Activated CD4-positive, alpha-beta T cell treated with anti-CD3 and anti-CD28 coated beads for 4 hours (primary cell): ENCODE results near the gene CCDC88B.

Source experiments
- DNase-seq, 2 donors: peaks; one replicate each; pipeline ENCODE4 v3.0.0-alpha.2; 2020

CCDC88B gene

DNA sequence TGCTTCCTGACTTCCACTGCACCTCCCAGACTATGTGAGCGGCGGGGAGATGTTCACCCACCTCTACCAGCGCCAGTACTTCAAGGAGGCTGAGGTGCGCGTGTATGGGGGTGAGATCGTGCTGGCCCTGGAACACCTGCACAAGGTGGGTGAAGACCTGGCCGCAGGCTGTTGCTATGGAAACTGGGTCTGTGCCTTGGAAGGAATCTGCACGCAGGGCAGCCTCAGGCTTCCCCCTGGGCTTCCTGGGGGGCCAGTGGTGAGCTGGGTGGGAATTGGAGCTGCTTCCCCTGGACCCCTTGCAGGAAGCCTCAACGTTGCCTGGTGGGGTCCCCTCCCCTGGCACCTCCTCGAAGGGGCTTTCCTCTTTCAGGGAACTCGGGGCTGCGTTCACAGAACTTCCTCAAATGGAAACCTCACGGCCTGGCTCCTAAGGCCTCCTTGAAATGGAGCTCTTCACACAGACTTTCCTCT is 20.5 kb downstream of the CCDC88B start:
- no peak for DNase-seq

DNA sequence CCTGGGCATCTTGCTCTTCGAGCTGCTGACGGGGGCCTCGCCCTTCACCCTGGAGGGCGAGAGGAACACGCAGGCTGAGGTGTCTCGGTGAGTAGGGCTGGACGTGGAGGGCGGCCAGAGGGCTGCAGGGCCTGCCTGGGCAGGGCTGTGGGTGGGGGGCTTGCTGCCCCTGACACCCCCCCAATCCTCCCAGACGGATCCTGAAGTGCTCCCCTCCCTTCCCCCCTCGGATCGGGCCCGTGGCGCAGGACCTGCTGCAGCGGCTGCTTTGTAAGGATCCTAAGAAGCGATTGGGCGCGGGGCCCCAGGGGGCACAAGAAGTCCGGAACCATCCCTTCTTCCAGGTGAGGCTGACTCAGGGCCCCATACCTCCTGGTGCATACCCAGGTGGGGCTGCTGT is 21.7 kb downstream of the CCDC88B start:
- no peak for DNase-seq

DNA sequence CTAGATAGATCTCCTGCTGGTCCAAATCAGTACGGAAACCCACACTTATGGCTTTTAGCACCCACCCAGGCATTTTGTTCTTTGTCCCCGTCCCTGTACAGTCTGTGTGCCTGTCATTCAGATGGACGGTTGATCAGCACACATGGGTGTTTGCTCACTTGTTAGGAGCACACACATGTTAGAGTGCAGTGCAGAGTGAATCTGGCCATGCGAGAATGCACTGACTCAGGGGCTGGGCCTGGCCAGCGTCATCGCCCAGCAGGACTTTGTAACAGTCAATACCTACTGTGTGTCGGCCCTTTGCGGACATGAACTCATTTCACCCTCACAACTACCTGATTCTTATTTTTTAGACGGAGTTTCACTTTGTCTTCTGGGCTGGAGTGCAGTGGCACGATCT is 22.3 kb downstream of the CCDC88B start:
- no peak for DNase-seq

DNA sequence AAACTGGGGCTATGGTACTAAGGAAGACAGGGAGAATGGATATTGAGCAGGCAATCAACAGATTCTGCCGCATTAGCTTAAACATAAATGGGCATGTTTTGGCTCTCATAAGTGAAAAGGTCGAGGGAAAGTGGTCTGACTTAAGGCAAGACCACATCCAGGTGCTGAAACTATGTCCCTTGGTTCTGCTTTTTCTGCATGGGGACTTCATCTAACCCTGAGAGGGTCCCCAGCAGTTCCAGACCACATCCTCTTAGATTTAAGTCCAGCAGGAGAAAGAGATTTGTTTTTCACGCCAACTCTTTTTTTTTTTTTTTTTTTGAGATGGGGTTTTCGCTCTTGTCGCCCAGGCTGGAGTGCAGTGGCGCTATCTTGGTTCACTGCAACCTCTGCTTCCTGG is 24.4 kb downstream of the CCDC88B start:
- DNase-seq: no peak

DNA sequence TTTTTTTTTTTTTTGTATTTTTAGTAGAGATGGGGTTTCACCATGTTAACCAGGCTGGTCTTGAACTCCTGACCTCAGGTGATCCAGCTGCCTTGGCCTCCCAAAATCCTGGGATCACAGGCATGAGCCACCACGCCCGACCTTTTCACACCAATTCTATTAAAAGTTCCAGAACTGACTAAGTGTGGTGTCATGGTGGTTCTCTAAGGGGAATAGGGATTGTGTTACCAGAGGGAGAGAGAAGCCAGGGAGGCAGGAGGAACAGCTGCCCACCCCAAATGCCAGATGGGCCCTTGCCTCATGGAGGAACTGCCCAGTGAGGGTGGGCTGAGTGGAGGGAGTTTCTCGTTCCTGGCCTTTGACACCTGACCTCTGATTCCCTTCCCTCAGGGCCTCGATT is 24.9 kb downstream of the CCDC88B start:
- DNase-seq: no peak

DNA sequence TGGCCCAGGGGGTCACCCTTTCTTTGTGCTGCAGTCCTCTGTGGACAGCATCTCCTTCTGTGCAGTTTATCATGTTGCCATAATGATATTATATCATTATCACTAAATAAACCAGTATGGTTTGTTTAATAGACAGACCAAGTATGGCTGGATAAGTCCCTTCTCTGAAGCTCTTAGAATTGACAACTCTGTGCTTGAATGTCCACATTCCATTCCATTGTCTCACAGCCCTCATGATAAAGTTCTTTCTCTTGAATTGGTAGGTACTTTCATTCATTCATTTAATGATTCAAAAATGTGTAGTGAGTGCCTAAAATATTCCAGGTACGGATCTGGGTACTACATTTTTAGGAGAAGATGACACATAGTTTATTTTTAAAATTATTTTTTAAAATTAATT is 26.7 kb downstream of the CCDC88B start:
- no peak for DNase-seq

DNA sequence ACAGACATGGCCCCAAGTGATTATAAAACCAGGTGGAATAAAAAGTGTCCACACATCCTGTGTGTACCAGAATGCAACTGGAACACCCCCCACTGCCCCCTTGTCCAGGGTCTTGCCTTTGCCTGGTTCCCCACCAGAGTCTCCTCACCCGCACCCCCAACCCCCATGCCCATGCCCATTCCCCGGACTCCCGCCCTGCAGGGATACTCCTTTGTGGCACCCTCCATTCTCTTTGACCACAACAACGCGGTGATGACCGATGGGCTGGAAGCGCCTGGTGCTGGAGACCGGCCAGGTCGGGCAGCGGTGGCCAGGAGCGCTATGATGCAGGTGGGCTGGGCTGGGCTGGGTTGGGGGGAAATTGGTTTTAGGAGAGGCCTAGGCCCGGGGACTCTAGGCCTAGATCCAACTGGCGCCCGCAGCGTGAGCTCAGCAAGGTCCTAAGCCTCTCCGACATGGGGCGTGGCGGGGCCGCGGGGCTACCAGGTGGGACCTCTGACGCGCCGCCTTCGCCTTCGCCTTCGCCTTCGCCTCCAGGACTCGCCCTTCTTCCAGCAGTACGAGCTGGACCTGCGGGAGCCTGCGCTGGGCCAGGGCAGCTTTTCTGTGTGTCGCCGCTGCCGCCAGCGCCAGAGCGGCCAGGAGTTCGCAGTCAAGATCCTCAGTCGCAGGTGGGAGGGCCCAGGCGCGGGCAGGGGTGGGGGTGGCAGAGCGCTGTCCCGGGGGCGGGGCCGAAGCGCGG is 28.1 kb downstream of the CCDC88B start:
- DNase-seq: no peak

DNA sequence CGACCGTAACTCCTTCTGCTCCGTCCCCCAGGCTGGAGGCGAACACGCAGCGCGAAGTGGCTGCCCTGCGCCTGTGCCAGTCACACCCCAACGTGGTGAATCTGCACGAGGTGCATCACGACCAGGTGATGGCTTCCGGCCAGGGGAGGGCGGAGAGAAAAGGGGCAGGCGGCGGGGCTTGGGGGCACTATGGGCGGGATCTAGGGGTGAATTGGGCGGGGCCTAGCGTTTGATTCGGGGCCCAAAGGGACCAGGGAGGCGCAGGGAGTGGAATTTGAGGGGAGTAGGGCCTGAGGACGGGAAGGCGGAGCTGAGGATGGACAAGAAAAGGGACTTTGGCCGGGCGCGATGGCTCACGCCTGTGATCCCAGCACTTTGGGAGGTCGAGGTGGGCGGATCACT is 28.7 kb downstream of the CCDC88B start:
- no peak for DNase-seq

DNA sequence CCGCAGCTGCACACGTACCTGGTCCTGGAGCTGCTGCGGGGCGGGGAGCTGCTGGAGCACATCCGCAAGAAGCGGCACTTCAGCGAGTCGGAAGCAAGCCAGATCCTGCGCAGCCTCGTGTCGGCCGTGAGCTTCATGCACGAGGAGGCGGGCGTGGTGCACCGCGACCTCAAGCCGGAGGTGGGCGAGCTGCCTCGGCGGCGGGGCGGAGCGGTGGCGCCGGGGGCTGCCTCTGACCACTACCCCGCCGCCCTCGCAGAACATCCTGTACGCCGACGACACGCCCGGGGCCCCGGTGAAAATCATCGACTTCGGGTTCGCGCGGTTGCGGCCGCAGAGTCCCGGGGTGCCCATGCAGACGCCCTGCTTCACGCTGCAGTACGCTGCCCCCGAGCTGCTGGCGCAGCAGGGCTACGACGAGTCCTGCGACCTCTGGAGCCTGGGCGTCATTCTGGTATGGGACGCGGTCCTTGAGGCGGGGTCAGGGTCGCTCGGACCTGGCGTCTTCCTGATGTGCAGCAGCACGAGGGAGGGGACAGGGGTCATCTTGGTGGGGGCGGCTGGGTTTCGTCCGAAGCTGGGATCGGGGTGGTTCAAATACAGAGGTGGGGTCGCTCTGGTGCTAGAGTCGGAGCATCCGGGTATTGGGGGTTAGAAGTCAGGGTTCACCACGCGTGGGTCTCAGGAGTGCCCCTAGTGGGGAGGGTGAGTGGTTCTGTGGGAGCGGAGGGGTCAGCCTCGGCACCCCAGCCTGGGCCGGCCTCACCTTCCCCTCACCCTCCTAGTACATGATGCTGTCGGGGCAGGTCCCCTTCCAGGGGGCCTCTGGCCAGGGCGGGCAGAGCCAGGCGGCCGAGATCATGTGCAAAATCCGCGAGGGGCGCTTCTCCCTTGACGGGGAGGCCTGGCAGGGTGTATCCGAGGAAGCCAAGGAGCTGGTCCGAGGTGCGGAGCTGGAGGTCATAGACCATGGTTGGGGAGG is 29.7 kb downstream of the CCDC88B start:
- DNase-seq: no peak

DNA sequence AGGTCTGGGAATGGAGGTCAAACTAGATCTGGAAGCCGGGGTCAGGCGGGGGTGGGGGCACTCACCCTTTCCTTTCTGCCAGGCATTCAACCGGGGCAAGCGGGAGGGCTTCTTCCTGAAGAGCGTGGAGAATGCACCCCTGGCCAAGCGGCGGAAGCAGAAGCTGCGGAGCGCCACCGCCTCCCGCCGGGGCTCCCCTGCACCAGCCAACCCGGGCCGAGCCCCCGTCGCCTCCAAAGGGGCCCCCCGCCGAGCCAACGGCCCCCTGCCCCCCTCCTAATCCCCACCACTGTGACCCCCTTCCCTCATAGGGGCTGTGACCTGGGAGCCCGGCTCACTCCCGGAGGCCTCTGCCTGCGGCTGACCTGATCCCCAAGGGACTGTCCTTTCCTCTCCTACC is 31.2 kb downstream of the CCDC88B start:
- no peak for DNase-seq

DNA sequence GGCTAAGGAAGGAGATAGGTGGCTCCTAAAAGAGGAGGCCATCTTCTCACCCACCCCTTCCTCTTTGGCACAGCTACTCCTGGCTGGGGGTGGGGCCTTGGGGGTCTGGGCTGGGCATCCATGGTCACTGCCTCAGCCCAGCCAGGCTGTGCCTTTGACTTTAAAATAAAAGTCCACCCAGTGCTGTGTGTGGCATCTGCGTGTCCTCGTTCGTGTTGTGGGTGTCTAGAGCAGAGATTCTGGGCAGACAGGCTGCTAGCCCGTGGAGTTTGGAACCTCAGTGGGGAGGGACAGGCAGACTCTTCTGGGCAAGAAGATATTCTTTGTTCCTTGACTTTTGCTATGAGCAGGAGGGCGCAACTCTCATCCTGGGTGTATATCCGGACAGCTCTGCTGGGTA is 32.0 kb downstream of the CCDC88B start:
- no peak for DNase-seq

DNA sequence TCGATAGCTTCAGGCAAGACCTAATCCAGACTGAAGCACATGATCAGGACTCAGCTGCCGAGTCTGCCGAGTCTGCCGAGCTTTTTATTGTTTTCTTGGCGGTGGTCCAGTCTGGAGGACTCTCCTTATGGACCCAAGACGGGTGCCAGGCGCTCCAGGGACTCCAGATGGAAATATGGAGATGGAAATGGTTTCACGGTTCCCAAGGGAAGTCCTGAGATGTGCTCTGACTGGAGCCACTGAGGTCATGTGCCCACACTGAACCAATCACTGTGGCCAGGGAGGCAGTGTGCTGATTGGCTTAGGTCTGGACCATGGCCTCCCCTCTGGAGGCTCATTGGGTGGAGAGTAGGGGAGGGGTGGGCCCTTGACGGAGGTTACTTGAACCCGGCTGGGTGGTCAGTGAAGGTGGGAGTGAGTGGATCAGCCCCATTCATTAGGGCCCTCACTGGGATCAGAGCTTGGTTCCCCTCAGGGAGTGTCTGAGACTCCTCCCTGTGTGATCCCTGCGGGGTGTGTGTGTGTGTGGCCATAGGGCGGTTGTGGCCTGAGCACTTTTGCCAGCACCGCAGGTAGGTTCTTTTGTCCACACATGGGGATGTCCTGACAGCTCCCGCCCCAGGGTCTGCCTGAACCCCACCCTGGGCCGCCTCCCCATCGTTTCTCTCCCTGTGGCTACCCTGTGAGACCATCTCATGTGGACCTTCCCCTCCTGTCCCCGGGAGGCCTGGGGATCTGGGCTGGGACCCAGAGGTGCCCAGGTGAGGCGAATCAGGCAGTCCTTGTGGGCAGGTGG is 33.0 kb downstream of the CCDC88B start:
- DNase-seq: no peak

DNA sequence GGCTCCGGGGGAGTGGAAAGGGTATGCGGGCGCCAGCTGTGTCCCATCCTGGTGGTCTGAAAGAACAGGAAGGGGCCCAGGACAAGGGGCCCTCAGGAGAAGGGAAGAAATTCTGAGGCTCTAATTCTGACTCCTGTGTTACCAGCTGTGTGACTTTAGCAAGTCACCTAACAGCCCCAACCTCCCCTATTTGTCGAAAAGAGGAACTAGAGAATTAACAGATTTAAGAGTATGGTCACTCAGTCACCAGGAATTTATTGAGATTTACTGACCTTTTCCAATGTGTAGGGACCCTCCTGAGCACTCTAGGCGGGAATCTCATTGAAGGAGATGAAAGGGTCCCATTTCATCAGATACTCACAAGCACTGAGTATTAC is 33.6 kb downstream of the CCDC88B start:
- DNase-seq: no peak

DNA sequence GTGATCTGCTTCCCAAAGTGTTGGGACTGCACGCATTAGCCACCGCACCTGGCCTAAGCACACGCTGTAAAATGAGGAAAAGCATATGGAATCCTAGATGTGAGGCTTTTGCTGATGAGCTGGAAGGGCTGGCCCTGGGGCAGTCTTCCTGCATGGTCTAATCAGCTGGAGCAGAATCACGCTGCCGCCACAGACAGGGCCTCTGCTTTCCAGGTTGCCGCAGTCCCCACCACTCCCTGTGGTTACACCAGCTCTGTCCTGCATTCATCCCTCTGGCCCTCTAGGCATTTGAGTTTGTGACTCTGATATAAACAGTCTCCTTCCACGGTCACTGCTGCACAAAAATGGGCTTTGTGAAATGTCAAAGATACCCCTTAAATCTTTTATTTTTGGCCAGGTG is 36.1 kb downstream of the CCDC88B start:
- no peak for DNase-seq

DNA sequence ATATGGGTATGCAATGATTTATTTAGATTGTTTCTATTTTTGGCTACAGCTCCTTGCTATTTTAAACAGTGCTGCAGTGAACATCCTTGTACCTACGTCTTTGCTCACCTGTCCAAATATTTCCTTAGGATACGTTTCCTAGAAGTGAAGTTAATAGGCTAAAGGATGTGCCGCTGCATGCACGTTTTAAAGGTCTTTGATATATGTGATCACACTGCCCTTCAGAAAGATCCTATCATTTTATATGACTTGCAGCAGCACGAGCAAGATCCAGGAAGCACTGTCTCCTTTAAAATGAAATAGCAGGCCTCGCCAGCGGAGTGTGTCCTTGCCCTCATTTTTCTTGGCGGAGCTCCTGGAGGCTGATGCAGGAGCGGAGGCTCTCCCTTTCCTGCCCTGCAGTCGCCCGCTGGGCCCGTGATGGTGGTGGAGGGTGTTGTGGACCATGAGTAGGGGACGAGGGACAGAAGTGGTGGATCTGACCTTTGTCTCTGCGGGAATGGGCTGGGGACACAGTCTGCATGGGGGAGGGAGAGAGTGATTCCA is 38.4 kb downstream of the CCDC88B start:
- DNase-seq: no peak

DNA sequence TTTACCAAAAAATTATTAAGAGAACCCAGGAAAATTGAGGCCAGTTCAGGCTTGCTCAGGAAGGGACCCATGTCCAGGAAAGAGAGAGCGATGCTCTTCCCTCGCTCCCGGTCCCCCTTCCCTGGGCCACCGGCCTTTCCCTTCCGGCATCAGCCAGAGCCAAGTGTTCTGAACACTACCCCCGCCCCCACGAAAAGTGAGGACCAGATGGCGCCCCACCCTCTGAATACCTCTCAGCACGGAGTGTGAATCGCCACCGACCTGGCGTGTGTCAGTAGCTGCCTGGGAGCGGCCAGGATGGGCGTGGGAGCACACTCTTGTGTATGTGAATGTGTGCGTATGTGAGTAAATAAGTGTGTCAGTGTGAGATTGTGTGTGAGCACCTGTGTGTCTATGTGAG is 39.2 kb downstream of the CCDC88B start:
- DNase-seq: no peak

DNA sequence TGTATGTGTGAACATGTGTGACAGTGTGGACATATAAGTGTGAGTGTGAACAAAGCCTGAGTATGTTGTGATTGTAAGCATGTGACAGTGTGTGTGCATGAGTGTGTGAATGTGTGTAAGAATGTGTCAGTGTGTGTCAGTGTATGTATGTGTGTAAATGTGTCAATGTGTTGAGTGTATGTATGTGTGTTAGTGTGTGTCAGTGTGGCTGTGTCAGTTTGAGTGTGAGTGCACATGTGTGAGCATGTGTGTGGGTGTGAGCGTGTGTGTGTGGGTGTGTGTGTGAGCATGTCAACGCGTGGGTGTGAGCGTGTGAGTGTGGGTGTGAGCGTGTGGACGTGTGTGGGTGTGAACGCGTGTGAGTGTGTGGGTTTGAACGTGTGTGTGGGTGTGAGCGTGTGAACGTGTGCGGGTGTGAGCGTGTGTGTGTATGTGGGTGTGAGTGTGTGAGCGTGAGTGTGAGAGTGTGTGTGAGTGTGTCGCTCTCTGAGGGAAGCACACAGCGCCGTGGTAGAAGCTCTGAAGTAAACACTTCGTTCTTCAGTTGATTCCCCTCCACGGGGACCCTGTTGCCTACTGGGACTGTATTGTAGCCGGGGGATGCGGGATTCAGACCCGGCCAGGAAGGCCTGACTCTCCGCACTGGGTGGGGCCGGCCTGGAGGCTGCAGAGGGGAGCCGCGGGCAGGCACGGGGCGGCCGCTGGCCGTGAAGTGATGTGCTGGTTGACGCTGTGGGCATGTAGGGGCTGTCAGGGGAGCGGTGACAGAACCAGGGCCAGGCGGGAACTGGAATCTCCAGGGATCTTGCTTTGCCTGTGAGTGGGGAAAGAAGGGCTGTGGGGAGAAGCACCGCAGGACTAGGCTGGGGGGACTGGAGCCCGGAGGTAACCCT is 40.1 kb downstream of the CCDC88B start:
- DNase-seq: no peak

DNA sequence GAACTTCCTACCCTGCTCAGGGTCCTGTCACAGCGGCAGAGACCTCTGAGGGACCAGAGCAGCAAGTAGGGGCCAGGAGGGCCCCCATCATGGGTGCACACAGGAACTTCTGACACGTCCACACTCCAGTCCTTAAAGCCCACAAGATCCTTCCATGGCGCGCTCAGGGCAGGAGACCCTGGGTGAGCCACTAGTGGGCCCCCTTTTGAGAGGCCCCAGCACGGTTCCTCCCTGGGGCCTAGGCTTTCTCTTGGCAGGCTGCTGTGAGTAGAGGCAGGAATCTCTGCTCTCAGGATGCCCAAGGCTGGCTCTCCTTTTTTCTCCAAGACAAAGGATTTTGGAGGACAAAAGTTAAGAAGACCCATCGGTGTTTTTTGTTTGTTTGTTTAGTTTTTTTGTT is 41.3 kb downstream of the CCDC88B start:
- no peak for DNase-seq

DNA sequence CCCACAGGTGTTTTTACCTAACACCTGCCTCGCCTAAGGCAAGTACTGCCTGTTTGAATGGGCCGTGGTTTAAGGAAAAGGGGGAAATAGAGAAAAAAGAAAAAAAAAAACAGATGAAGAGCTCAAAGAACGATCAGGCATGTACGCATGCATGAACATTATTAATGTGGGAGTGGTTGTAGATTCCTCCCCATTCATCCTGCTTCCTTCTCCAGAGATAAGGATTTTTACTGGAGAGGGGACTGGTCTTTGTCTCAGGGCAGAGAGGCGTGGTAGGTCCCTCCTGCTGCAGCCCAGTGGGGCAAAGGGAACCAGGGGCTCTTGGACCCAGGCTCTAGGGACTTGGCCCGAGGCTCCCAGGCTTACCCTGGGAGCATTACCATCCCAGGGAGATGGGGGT is 42.0 kb downstream of the CCDC88B start:
- no peak for DNase-seq

DNA sequence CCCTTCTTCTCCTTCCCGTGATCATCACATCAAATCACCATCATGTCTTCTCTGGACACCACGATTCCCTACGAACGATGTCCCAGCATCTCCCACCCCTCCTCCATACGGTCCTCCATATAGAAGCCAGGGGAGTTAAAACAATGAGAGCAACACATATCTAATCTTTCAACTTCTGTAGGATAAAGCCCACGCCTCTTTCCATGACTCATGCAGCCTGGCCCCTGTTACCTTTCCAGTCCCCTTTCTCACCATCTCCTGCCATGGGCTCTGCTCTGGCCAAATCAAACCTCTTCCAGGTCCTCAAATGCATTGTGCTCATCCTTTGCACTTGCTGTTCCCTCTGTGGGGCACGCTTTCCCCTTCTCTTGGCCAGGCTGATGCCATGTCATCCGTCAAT is 42.6 kb downstream of the CCDC88B start:
- no peak for DNase-seq

DNA sequence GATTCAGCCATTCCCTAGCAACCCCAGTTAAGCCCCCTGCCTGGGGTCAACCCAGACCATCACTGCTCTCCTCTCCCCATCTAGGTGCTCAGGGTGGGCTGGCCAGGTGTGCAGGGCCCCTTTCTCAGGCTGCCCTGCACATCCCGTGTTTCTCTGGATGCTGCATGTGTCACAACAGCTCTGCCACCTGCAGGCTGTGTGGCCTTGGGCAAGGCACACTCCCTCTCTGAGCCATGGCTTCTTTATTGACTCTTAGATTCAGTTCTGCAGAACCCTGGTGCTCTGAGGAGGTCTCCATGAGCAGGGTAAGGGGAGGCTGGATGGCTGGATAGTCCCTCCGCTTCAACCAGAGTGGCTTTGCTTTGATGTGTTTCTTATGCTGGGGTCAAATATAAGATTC is 43.6 kb downstream of the CCDC88B start:
- DNase-seq: no peak
